ENCODE results near the gene XIRP1. TPM values are rescaled to one million over a fixed set of nuclear protein-coding genes. Genes with fewer than 3 reads are reported as not detected.

XIRP1 gene
- total and polyA plus RNA-seq, 2 experiments from 2014 or later: 136 to 315 TPM

- H3K27ac ChIP-seq: peak overlapping the region; percentile 96
- peaks cover 58% of the 10 kb centered on the region for H3K4me1 ChIP-seq (ENCODE audit: low read depth)
- TF ChIP-seq CTCF (IDR thresholded peaks at IDR 0.05; ENCODE audit: low read depth, low read length): no peak
- no peak overlapping the region for H3K4me3 ChIP-seq
- H3K36me3 ChIP-seq: peaks cover 11% of the 10 kb centered on the region
- no peaks in the 10 kb centered on the region for H3K27me3 ChIP-seq
- H3K9me3 ChIP-seq (ENCODE audit: low read depth): no peaks in the 10 kb centered on the region
- DNase-seq (ENCODE audit: low read depth in 1 of 2, low spot score in 1 of 2): peak in 1 of 2 donors; percentile 14
These were observed 42.1 kb downstream of the XIRP1 start for GRCh38 chr3:39150148-39150802.

GRCh38 chr3:39149498-39150147 is 42.8 kb downstream of the XIRP1 start:
- H3K4me3 ChIP-seq: no peak overlapping the region
- peak overlapping the region; percentile 96 for H3K27ac ChIP-seq
- no peaks in the 10 kb centered on the region for H3K9me3 ChIP-seq (ENCODE audit: low read depth)
- peaks cover 17% of the 10 kb centered on the region for H3K36me3 ChIP-seq
- TF ChIP-seq CTCF (IDR thresholded peaks at IDR 0.05; ENCODE audit: low read depth, low read length): no peak
- no peak for DNase-seq (ENCODE audit: low read depth in 1 of 2, low spot score in 1 of 2)
- H3K27me3 ChIP-seq: no peaks in the 10 kb centered on the region
- peaks cover 58% of the 10 kb centered on the region for H3K4me1 ChIP-seq (ENCODE audit: low read depth)

- Histone ChIP-seq H3K4me3 (no peak overlapping the region), H3K4me1 (ENCODE audit: low read depth) (peaks cover 58% of the 10 kb centered on the region), H3K9me3 (ENCODE audit: low read depth) (no peaks in the 10 kb centered on the region), H3K27me3 (no peaks in the 10 kb centered on the region), H3K36me3 (peaks cover 20% of the 10 kb centered on the region), H3K27ac (no peak overlapping the region)
- TF ChIP-seq CTCF (IDR thresholded peaks at IDR 0.05; ENCODE audit: low read depth, low read length): no peak
- no peak for DNase-seq (ENCODE audit: low read depth in 1 of 2, low spot score in 1 of 2)
These were observed 43.3 kb downstream of the XIRP1 start for GRCh38 chr3:39149059-39149455.

- peaks cover 58% of the 10 kb centered on the region for H3K4me1 ChIP-seq (ENCODE audit: low read depth)
- H3K9me3 ChIP-seq (ENCODE audit: low read depth): no peaks in the 10 kb centered on the region
- no peak for TF ChIP-seq CTCF (IDR thresholded peaks at IDR 0.05; ENCODE audit: low read depth, low read length)
- peaks cover 23% of the 10 kb centered on the region for H3K36me3 ChIP-seq
- peak overlapping the region; percentile 76 for H3K27ac ChIP-seq
- no peaks in the 10 kb centered on the region for H3K27me3 ChIP-seq
- H3K4me3 ChIP-seq: no peak overlapping the region
- peak in 1 of 2 donors; percentile 12 for DNase-seq (ENCODE audit: low read depth in 1 of 2, low spot score in 1 of 2)
These were observed 43.8 kb downstream of the XIRP1 start for GRCh38 chr3:39148435-39149058.

GRCh38 chr3:39147711-39148434 is 44.5 kb downstream of the XIRP1 start:
- Histone ChIP-seq H3K27ac (peak overlapping the region; percentile 76), H3K4me3 (no peak overlapping the region), H3K4me1 (ENCODE audit: low read depth) (peaks cover 58% of the 10 kb centered on the region), H3K36me3 (peaks cover 27% of the 10 kb centered on the region), H3K9me3 (ENCODE audit: low read depth) (no peaks in the 10 kb centered on the region), H3K27me3 (no peaks in the 10 kb centered on the region)
- peak in 1 of 2 donors; percentile 64 for DNase-seq (ENCODE audit: low read depth in 1 of 2, low spot score in 1 of 2)
- no peak for TF ChIP-seq CTCF (IDR thresholded peaks at IDR 0.05; ENCODE audit: low read depth, low read length)

All from cardiac muscle cell (in vitro differentiated cells and primary cell).